Upper lobe of left lung (tissue), 6 donors: Measurements from ENCODE around the gene SMIM31. TPM values are rescaled to one million over a fixed set of nuclear protein-coding genes. Genes with fewer than 3 reads are reported as not detected.

Source experiments
- ATAC-seq, 2 donors: fragments of 200-7000 bp; cut with Tn5 transposase; one replicate each; pipeline ENCODE4 v1.9.1; 2022; ENCODE audit warnings: mild to moderate bottlenecking in 2 of 2, moderate library complexity in 2 of 2; ENCODE audit not compliant: low FRiP score in 2 of 2
- DNase-seq, 2 donors: peaks; one replicate each; pipeline ENCODE4 v3.0.0-alpha.2; 2019 to 2020
- H3K27ac ChIP-seq, 4 donors: fragments of 200-600 bp; sonication (generic); one replicate each; pipeline ENCODE4 v1.5.1; 2016 to 2019
- H3K27me3 ChIP-seq, 4 donors: fragments of 200-600 bp; sonication (generic); one replicate each; pipeline ENCODE4 v1.5.1; 2017 to 2019
- H3K36me3 ChIP-seq, 4 donors: fragments of 200-600 bp; sonication (generic); one replicate each; pipeline ENCODE4 v1.5.1; 2016 to 2019
- H3K4me1 ChIP-seq, 4 donors: fragments of 200-600 bp; sonication (generic); one replicate each; pipeline ENCODE4 v1.5.1; 2018 to 2019
- H3K4me3 ChIP-seq, 4 donors: fragments of 200-600 bp; sonication (generic); one replicate each; pipeline ENCODE4 v1.5.1; 2017 to 2019; ENCODE audit warnings: mild to moderate bottlenecking in 2 of 4, moderate library complexity in 1 of 4
- H3K9me3 ChIP-seq, 4 donors: fragments of 200-600 bp; sonication (generic); one replicate each; pipeline ENCODE4 v1.5.1; 2018 to 2019
- CTCF ChIP-seq, 6 experiments: fragments of 450-650 bp in 4 of 6; fragments of 200-600 bp in 2 of 6; sonication (generic) in 2 of 6; IDR thresholded peaks; one replicate each; pipeline ENCODE4 v1.5.1; 2016 to 2019; ENCODE audit warnings: antibody characterized with exemption in 6 of 6
- EP300 ChIP-seq, 4 donors: sonication (generic); formaldehyde crosslinking; IDR thresholded peaks; one replicate each; pipeline ENCODE4 v1.5.1; 2017; ENCODE audit warnings: antibody characterized with exemption in 4 of 4, control low read depth in 2 of 4
- POLR2A ChIP-seq, 4 donors: fragments of 450-650 bp; IDR thresholded peaks; one replicate each; pipeline ENCODE4 v1.5.1; 2016 to 2017; ENCODE audit warnings: antibody characterized with exemption in 4 of 4, mild to moderate bottlenecking in 2 of 4
- POLR2AphosphoS5 ChIP-seq, 2 donors: sonication (generic); formaldehyde crosslinking; IDR thresholded peaks; one replicate each; pipeline ENCODE4 v1.5.1; 2017; ENCODE audit warnings: antibody characterized with exemption in 2 of 2
- WGBS, 2 donors: methylation state at CpG; one replicate each; pipeline ENCODE4 v1.1.5; 2017 to 2018; 5-methylcytosine and 5-hydroxymethylcytosine counted together
- total RNA-seq, 6 donors: library from RNA; depleted of rRNA in 4 of 6; stranded (reverse); fragments of >200 nt in 4 of 6; gene quantifications; one replicate each; pipeline versions ENCODE4 v1.1.0 to v1.2.1, GENCODE V29; 2016 to 2021
- donor health status: DM: no; HTN: no; CAD: no; lungs with moderate emphysema.
- donor health status: DM: no; HTN: yes; CAD: no; lungs with severe emphysema.

Gene SMIM31
- total RNA-seq, 6 donors from 2014 or later = 0.11 to 1.7 (median 0.54) TPM; not detected in 2

DNA sequence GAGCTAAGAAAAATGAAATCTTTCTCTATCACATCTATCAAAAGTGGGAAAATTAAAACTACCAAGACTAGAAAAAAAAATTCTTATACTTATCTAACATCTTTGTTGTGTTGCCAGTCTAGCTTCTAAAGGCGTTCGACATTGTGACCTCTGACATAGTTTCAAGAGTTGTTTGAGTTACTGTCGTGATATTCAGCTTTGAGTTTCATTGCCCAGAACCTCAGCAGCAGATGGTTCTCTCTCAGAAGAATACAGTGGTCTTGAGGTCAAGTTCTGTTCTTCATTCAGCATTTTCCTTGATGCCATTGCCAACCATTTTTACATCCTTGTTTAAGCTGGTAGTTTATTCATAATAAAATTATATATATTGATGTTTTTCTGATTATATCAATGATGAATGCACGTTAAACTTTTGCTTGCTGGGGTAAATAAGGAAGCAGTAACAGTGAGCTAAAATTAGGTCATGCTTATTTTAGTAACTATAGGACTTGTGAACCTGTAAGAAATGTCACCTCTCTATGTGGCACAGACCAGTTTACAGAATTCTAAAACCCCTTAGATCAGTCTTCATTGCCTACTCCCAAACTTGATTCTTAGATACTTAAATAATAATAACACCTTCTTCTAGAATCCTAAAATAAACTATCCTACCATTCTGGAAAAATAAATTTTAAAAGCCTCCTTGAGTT is 23.1 kb upstream of the SMIM31 start:
- 35 to 42% methylated on average over 4 of the region's 4 CpGs for WGBS, 2 donors
- H3K27ac ChIP-seq = no peak overlapping the region
- no peaks in the 10 kb centered on the region for H3K9me3 ChIP-seq
- no peaks in the 10 kb centered on the region for H3K4me1 ChIP-seq
- TF ChIP-seq POLR2AphosphoS5 (IDR thresholded peaks at IDR 0.05) (no peak), EP300 (IDR thresholded peaks at IDR 0.05) (no peak), POLR2A (IDR thresholded peaks at IDR 0.05) (no peak), CTCF (IDR thresholded peaks at IDR 0.05) (no peak)
- H3K4me3 ChIP-seq = no peak overlapping the region
- DNase-seq (no peak), ATAC-seq (no peak)
- no peaks in the 10 kb centered on the region for H3K27me3 ChIP-seq
- H3K36me3 ChIP-seq = no peaks in the 10 kb centered on the region

DNA sequence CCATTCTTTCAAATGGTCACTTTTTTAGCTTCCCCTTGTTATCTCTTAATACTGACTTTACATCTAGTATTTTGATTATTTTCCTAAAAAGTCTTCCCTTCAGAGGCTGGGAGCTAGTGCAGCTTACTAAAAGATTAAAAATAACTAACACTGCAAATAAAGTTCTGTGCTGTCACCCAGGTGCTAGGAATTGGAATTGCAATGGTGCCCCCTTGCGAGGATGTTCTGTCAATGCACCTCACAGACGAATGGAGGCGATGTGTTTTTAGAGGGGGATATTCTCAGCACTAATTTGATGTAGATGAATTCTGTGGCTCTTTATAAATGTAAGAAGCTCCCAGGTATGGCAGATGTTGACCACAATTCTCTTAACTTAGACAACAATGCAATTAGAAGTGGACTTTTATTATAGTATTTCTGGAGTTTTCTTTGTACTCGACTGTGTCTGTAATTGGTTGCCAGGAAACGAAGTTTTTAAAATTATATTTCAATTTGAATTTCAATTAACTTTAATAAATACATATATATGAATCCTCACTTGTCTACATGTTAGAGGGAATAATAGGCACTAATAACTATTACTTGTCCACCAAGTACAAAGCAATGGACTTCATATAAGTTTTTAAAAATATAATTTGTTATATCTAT is 22.0 kb upstream of the SMIM31 start:
- Histone ChIP-seq H3K9me3 (no peaks in the 10 kb centered on the region), H3K36me3 (no peaks in the 10 kb centered on the region), H3K27me3 (no peaks in the 10 kb centered on the region), H3K27ac (no peak overlapping the region), H3K4me1 (no peaks in the 10 kb centered on the region), H3K4me3 (no peak overlapping the region)
- WGBS, 2 donors = 33 to 35% methylated on average over 5 of the region's 5 CpGs
- TF ChIP-seq CTCF (IDR thresholded peaks at IDR 0.05) = peak; percentile 33 to 68 (median 58)
- TF ChIP-seq POLR2A (IDR thresholded peaks at IDR 0.05) = no peak
- ATAC-seq = peak in 1 of 2 donors; percentile 78
- no peak for DNase-seq

DNA sequence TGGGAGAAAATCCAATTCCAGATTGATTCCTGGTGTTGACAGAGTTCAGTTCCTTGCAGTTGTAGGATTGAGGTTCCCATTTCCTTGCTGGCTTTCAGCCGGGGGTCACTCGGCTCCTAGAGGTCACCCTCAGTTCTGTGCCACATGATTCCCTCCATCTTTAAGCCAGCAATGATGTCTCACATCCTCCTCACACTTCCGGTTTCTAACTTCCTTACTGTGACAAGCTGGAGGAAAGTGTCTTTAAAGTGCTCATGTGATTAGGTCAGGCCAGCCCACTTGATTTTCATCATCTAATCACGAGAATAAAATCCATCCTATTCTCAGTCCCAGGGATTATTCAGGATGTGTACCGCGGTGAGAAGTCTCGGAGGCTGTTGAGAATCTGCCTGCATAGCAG is 19.4 kb upstream of the SMIM31 start:
- Histone ChIP-seq H3K27me3 (no peaks in the 10 kb centered on the region), H3K9me3 (no peaks in the 10 kb centered on the region), H3K27ac (no peak overlapping the region), H3K4me3 (no peak overlapping the region), H3K4me1 (no peaks in the 10 kb centered on the region), H3K36me3 (no peaks in the 10 kb centered on the region)
- ATAC-seq (no peak), DNase-seq (no peak)
- TF ChIP-seq POLR2AphosphoS5 (IDR thresholded peaks at IDR 0.05) (no peak), EP300 (IDR thresholded peaks at IDR 0.05) (no peak), POLR2A (IDR thresholded peaks at IDR 0.05) (no peak), CTCF (IDR thresholded peaks at IDR 0.05) (no peak)
- 59 to 71% methylated on average over 7 of the region's 7 CpGs for WGBS, 2 donors

GRCh38 chr4:164748375-164748774 is 5.6 kb upstream of the SMIM31 start:
- TF ChIP-seq CTCF (IDR thresholded peaks at IDR 0.05) = no peak
- TF ChIP-seq EP300 (IDR thresholded peaks at IDR 0.05) = no peak
- no peak for TF ChIP-seq POLR2A (IDR thresholded peaks at IDR 0.05)
- no peak for TF ChIP-seq POLR2AphosphoS5 (IDR thresholded peaks at IDR 0.05)
- H3K27ac ChIP-seq = no peak overlapping the region
- no peak for ATAC-seq
- peaks cover 0 to 5% (median 1%) of the 10 kb centered on the region in 4 donors for H3K9me3 ChIP-seq
- H3K27me3 ChIP-seq = no peaks in the 10 kb centered on the region
- no peak overlapping the region for H3K4me3 ChIP-seq
- H3K4me1 ChIP-seq = no peaks in the 10 kb centered on the region
- no peaks in the 10 kb centered on the region for H3K36me3 ChIP-seq
- DNase-seq = no peak
- WGBS, 2 donors = 51 to 56% methylated on average over 3 of the region's 3 CpGs

GRCh38 chr4:164755432-164755831 is 1.5 kb downstream of the SMIM31 start:
- Histone ChIP-seq H3K27me3 (no peaks in the 10 kb centered on the region), H3K9me3 (peaks cover 0 to 5% (median 1%) of the 10 kb centered on the region in 4 donors), H3K4me3 (no peak overlapping the region), H3K4me1 (no peaks in the 10 kb centered on the region), H3K36me3 (no peaks in the 10 kb centered on the region), H3K27ac (no peak overlapping the region)
- WGBS, 2 donors = 92 to 100% methylated on average over 1 of the region's 1 CpG
- ATAC-seq = no peak
- no peak for DNase-seq
- TF ChIP-seq POLR2A (IDR thresholded peaks at IDR 0.05) (no peak), POLR2AphosphoS5 (IDR thresholded peaks at IDR 0.05) (no peak), EP300 (IDR thresholded peaks at IDR 0.05) (no peak), CTCF (IDR thresholded peaks at IDR 0.05) (no peak)
